Heart left ventricle (tissue), 16 donors: Measurements from ENCODE around the gene TULP4. TPM values are rescaled to one million over a fixed set of nuclear protein-coding genes. Genes with fewer than 3 reads are reported as not detected.
A peak's percentile ranks its signal among the peaks of the same experiment; 100 is the strongest.

Experiments used
- ATAC-seq, 4 donors: fragments of 200-7000 bp; cut with Tn5 transposase; one replicate each; pipeline ENCODE4 v1.9.1; 2020 to 2022; ENCODE audit warnings: moderate library complexity in 4 of 4, mild to moderate bottlenecking in 3 of 4, moderate number of reproducible peaks in 1 of 4
- DNase-seq, 5 donors: peaks; one replicate each; pipeline ENCODE4 v3.0.0-alpha.2; 2020
- H3K27ac ChIP-seq, 12 donors: fragments of 200-600 bp; sonication (generic) in 4 of 12; one replicate each; pipeline versions ENCODE4 v1.5.0 to v1.8.0; 2016 to 2022; ENCODE audit warnings: mild to moderate bottlenecking in 2 of 12
- H3K27me3 ChIP-seq, 9 donors: fragments of 200-600 bp; sonication (generic) in 2 of 9; one replicate each; pipeline versions ENCODE4 v1.5.1 to v1.8.0; 2016 to 2022; ENCODE audit warnings: mild to moderate bottlenecking in 3 of 9
- H3K36me3 ChIP-seq, 9 donors: fragments of 200-600 bp; sonication (generic) in 2 of 9; one replicate each; pipeline versions ENCODE4 v1.5.0 to v1.8.0; 2018 to 2022; ENCODE audit warnings: mild to moderate bottlenecking in 2 of 9
- H3K4me1 ChIP-seq, 12 donors: fragments of 200-600 bp; sonication (generic) in 4 of 12; one replicate each; pipeline versions ENCODE4 v1.5.0 to v1.8.0; 2016 to 2022; ENCODE audit warnings: mild to moderate bottlenecking in 3 of 12
- H3K4me3 ChIP-seq, 12 donors: fragments of 200-600 bp; sonication (generic) in 4 of 12; one replicate each; pipeline versions ENCODE4 v1.5.0 to v1.8.0; 2017 to 2022; ENCODE audit warnings: mild to moderate bottlenecking in 9 of 12, moderate library complexity in 4 of 12
- H3K9me3 ChIP-seq, 12 donors: fragments of 200-600 bp; sonication (generic) in 4 of 12; one replicate each; pipeline versions ENCODE4 v1.5.0 to v1.8.0; 2016 to 2022; ENCODE audit warnings: mild to moderate bottlenecking in 1 of 12
- CTCF ChIP-seq, 12 donors: fragments of 200-600 bp; sonication (generic) in 4 of 12; IDR thresholded peaks; one replicate each; pipeline versions ENCODE4 v1.5.0 to v1.8.0; 2018 to 2022; ENCODE audit warnings: antibody characterized with exemption in 12 of 12, mild to moderate bottlenecking in 5 of 12
- POLR2A ChIP-seq, 2 donors: fragments of 450-650 bp; IDR thresholded peaks; one replicate each; pipeline ENCODE4 v1.6.1; 2017; ENCODE audit warnings: antibody characterized with exemption in 2 of 2, mild to moderate bottlenecking in 2 of 2, moderate library complexity in 2 of 2
- WGBS, 4 donors: extraction: QIAGEN DNeasy Blood & Tissue Kit in 2 of 4; methylation state at CpG; one replicate each; pipeline versions ENCODE4 v1.1.5 to v1.1.7; 2013 to 2018; 5-methylcytosine and 5-hydroxymethylcytosine counted together
- intact Hi-C, 10 donors: fragments of 100-400 bp; cut with DNase I; formaldehyde crosslinking; loops; one replicate each; pipeline versions ENCODE4 v1.11.1 to v1.14.2; 2022
- polyA plus RNA-seq, 2 donors: library from polyadenylated mRNA; stranded (reverse); fragments of 200-250 nt; gene quantifications; one replicate each; pipeline ENCODE4 v1.2.3, GENCODE V29; 2013
- total RNA-seq, 9 donors: library from RNA; depleted of rRNA in 2 of 9; stranded (reverse); fragments of >200 nt in 2 of 9; fragmentation: NEBNext Ultra II Directional in 3 of 9; extraction: Animal tissue kit (Norgen Biotek cat#: 25700) in 3 of 9; gene quantifications; one replicate each; pipeline versions ENCODE4 v1.1.0 to v1.2.4, GENCODE V29; 2016 to 2023
- donor health status: ischemic (EF 13 %, LVEDD 7.1; RV severe dilation, severe dysfunction).
- donor health status: healthy with polysubstance abuse.
- donor health status: DM: no; HTN: yes; CAD: no.
- donor health status: DM: no; HTN: no; CAD: no.
- donor health status: ischemic (EF 25% LVEDD 6.9; RV normal size, moderate dysfunction).
- donor health status: ischemic (EF 25% LVEDD 5.7; RV mildly dilated, moderate dysfunction).
- donor health status: healthy.
- donor health status: DM: yes; HTN: yes; CAD: no.
- donor health status: ischemic (EF 35%, LVEDD 5.7; RV mildly dilated, moderate dysfunction).
- donor health status: nonischemic (EF 11% LVEDD 7.7; RV severe dilation, severe dysfunction).
- donor health status: DM: yes; HTN: yes; CAD: no.
- donor health status: PGD.
- donor health status: ischemic (EF 29% LVEDD 5.4; RV normal size, mild dysfunction).
- donor health status: nonischemic (EF 23%, LVEDD 6.1; RV moderate dilation, normal function).

The TULP4 gene
- total and polyA plus RNA-seq, 11 donors, result 9.6 to 134 (median 93.0) TPM

- DNase-seq (no peak), ATAC-seq (no peak)
- H3K27me3 ChIP-seq, result no peaks in the 10 kb centered on the region
- no peak overlapping the region for H3K27ac ChIP-seq
- H3K4me1 ChIP-seq, result peaks cover 0 to 32% (median 13%) of the 10 kb centered on the region in 12 donors
- no peak overlapping the region for H3K4me3 ChIP-seq
- peaks cover 0 to under 1% (median 0%) of the 10 kb centered on the region in 9 donors for H3K36me3 ChIP-seq
- intact Hi-C loops, result no loop called here
- TF ChIP-seq CTCF (IDR thresholded peaks at IDR 0.05) (no peak), POLR2A (IDR thresholded peaks at IDR 0.05) (no peak)
- H3K9me3 ChIP-seq, result peaks cover 0 to 2% (median under 1%) of the 10 kb centered on the region in 12 donors
Measured at GRCh38 chr6:158321960-158322359, 9.7 kb downstream of the TULP4 start.

- TF ChIP-seq CTCF (IDR thresholded peaks at IDR 0.05) (no peak), POLR2A (IDR thresholded peaks at IDR 0.05) (no peak)
- DNase-seq (no peak), ATAC-seq (no peak)
- intact Hi-C loops, result no loop called here
- Histone ChIP-seq H3K9me3 (no peaks in the 10 kb centered on the region), H3K27ac (no peak overlapping the region), H3K4me1 (peaks cover 0 to 32% (median 13%) of the 10 kb centered on the region in 12 donors), H3K4me3 (no peak overlapping the region), H3K36me3 (no peaks in the 10 kb centered on the region), H3K27me3 (no peaks in the 10 kb centered on the region)
Measured at GRCh38 chr6:158322400-158322723, 10.1 kb downstream of the TULP4 start.

- intact Hi-C loops, result no loop called here
- peak in 3 of 4 donors; percentile 20 to 70 (median 48) for ATAC-seq
- Histone ChIP-seq H3K27ac (no peak overlapping the region), H3K9me3 (no peaks in the 10 kb centered on the region), H3K4me1 (peaks cover 0 to 32% (median 13%) of the 10 kb centered on the region in 12 donors), H3K36me3 (no peaks in the 10 kb centered on the region), H3K27me3 (no peaks in the 10 kb centered on the region), H3K4me3 (no peak overlapping the region)
- 72 to 81% (median 75%) methylated on average over 11 of the region's 11 CpGs for WGBS, 4 donors
- no peak for DNase-seq
- TF ChIP-seq POLR2A (IDR thresholded peaks at IDR 0.05) (no peak), CTCF (IDR thresholded peaks at IDR 0.05) (no peak)
Measured at GRCh38 chr6:158322724-158323560, 10.7 kb downstream of the TULP4 start.

GRCh38 chr6:158323561-158323958 lies 11.3 kb downstream of the TULP4 start:
- DNase-seq (no peak), ATAC-seq (no peak)
- WGBS, 4 donors, result 88 to 99% (median 95%) methylated on average over 2 of the region's 2 CpGs
- Histone ChIP-seq H3K4me3 (no peak overlapping the region), H3K4me1 (peaks cover 0 to 32% (median 13%) of the 10 kb centered on the region in 12 donors), H3K27ac (no peak overlapping the region), H3K27me3 (no peaks in the 10 kb centered on the region), H3K36me3 (no peaks in the 10 kb centered on the region), H3K9me3 (no peaks in the 10 kb centered on the region)
- TF ChIP-seq CTCF (IDR thresholded peaks at IDR 0.05), result no peak
- TF ChIP-seq POLR2A (IDR thresholded peaks at IDR 0.05), result no peak
- intact Hi-C loops, result no loop called here
